HG03565 (cell line): Measurements from ENCODE around the gene PCDHGA1.

Experiments used
- ATAC-seq: cut with Tn5 transposase; IDR thresholded peaks from one replicate; pipeline ENCODE4 v1.9.1; 2021; ENCODE audit warnings: mild to moderate bottlenecking, moderate library complexity; ENCODE audit not compliant: unreplicated experiment

The PCDHGA1 gene

GRCh38 chr5:141434006-141434405 is 103.7 kb downstream of the PCDHGA1 start:
- no peak for ATAC-seq

GRCh38 chr5:141437221-141437620 is 106.9 kb downstream of the PCDHGA1 start:
- ATAC-seq = no peak

- no peak for ATAC-seq
These were observed 109.3 kb downstream of the PCDHGA1 start for GRCh38 chr5:141439411-141440141.

- no peak for ATAC-seq
These were observed 110.0 kb downstream of the PCDHGA1 start for GRCh38 chr5:141440341-141440740.

- ATAC-seq = no peak
These were observed 111.4 kb downstream of the PCDHGA1 start for GRCh38 chr5:141441571-141442170.

DNA sequence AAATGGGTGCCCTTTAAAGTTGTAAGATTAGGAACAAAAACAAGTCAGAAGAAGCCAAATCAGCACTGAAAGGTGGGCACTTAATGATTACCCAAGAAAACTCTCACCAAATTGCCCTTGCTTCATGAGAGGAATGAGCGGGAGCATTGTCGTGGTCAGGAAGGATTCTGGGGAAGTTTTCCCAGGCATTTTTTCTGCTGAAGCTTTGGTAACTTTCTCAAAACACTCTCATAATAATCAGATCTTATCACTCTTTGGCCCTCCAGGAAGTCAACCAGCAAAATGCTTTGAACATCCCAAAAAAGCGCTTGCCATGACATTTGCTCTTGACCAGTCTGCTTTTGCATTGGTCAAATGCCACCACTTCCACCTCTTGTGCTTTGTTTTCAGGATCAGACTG is 135.0 kb downstream of the PCDHGA1 start:
- ATAC-seq = no peak

DNA sequence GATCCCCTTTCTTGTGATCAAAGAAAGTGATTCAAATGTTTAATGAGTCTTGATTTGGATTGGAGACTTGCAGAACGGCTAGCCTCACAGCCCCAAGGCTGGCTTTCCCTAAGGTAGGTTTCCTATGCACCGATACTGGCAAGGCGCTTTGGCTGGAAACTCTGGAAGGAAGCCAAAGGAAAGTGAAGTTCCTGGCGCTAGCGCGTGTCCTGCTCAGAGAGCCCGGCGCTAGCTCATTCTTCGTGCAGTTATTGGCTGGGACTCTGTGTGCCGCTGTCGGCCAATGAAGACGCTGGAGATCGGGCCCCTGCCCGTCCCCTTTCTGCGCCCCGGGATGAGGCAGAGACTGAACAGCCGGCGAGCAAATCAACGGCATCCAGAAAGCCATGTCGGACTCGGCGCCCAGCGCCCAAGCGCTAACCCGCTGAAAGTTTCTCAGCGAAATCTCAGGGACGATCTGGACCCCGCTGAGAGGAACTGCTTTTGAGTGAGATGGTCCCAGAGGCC is 145.4 kb downstream of the PCDHGA1 start, which contains the start of gene PCDHGC3:
PCDHGC3 (plus strand) TSS at position 342 of the 507 bp plus-strand sequence; CDS start at position 493, 151 bp downstream.
- ATAC-seq = peak; percentile 99

DNA sequence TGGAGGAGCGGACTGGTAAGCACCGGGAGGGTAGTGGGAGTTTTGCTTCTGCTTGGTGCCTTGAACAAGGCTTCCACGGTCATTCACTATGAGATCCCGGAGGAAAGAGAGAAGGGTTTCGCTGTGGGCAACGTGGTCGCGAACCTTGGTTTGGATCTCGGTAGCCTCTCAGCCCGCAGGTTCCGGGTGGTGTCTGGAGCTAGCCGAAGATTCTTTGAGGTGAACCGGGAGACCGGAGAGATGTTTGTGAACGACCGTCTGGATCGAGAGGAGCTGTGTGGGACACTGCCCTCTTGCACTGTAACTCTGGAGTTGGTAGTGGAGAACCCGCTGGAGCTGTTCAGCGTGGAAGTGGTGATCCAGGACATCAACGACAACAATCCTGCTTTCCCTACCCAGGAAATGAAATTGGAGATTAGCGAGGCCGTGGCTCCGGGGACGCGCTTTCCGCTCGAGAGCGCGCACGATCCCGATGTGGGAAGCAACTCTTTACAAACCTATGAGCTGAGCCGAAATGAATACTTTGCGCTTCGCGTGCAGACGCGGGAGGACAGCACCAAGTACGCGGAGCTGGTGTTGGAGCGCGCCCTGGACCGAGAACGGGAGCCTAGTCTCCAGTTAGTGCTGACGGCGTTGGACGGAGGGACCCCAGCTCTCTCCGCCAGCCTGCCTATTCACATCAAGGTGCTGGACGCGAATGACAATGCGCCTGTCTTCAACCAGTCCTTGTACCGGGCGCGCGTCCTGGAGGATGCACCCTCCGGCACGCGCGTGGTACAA is 146.0 kb downstream of the PCDHGA1 start:
- ATAC-seq = peak; percentile 1

DNA sequence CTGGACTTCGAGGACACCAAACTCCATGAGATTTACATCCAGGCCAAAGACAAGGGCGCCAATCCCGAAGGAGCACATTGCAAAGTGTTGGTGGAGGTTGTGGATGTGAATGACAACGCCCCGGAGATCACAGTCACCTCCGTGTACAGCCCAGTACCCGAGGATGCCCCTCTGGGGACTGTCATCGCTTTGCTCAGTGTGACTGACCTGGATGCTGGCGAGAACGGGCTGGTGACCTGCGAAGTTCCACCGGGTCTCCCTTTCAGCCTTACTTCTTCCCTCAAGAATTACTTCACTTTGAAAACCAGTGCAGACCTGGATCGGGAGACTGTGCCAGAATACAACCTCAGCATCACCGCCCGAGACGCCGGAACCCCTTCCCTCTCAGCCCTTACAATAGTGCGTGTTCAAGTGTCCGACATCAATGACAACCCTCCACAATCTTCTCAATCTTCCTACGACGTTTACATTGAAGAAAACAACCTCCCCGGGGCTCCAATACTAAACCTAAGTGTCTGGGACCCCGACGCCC is 146.8 kb downstream of the PCDHGA1 start:
- no peak for ATAC-seq

- no peak for ATAC-seq
These were observed 147.5 kb downstream of the PCDHGA1 start for GRCh38 chr5:141477815-141478214.

GRCh38 chr5:141478321-141478945 is 148.1 kb downstream of the PCDHGA1 start:
- ATAC-seq = no peak

DNA sequence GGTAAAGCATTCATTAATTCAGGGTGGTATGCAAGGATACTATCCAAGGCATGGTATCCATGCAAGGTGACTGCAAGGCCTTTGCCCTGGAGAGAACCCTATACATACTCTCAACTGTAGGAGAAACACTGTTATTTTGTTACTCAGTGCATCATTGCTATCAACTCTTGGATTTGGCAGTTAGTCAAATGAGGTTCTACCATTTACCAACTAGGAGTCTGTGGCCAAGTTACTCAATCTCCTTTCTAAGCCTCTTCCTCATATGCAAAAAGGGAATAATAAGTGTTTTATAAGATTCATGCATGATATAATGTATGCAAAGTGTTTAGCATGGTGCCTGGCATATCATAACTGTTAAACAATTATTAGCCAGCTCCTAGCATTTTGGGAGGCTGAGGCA is 149.5 kb downstream of the PCDHGA1 start:
- ATAC-seq = no peak

DNA sequence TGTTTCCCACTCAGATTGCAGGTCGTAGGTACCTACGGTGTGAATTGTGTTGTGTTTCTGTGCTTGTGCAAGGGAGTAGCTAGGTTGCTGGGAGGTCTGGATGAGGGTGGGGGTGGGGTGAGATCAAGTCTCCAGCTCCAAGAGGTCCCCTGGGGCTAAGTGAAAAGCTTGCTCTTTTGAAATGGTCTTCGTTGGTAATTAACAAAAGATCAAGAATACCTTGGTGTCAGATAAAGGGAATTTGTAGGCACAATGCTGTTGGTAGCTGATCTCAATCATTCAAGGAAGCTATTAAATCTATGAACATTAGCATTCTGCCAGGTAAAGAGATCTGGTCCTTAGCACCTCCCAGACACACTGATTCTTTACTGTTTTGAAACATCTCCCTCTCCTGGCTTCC is 153.6 kb downstream of the PCDHGA1 start:
- no peak for ATAC-seq

DNA sequence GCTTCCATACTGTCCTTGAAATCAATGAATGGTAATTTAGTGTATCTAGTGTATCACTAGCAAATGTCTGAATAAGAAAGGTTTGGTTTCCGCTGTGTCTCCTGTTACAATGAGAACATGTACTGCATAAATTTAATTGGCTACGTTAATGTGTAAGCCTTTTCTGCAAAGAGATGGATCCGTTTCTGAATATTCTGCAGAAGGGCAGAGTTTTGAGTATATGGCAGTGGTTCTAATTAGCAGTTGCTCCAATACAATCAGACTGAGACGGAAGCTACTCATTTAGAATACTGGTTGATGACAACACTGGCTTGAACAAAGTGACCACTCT is 154.0 kb downstream of the PCDHGA1 start:
- ATAC-seq = no peak

GRCh38 chr5:141484641-141485311 is 154.5 kb downstream of the PCDHGA1 start, which contains the start of gene PCDHGC4:
TSS of gene PCDHGC4 (plus strand) at chr5:141485030. CDS start at chr5:141485174, 144 bp downstream.
- no peak for ATAC-seq

DNA sequence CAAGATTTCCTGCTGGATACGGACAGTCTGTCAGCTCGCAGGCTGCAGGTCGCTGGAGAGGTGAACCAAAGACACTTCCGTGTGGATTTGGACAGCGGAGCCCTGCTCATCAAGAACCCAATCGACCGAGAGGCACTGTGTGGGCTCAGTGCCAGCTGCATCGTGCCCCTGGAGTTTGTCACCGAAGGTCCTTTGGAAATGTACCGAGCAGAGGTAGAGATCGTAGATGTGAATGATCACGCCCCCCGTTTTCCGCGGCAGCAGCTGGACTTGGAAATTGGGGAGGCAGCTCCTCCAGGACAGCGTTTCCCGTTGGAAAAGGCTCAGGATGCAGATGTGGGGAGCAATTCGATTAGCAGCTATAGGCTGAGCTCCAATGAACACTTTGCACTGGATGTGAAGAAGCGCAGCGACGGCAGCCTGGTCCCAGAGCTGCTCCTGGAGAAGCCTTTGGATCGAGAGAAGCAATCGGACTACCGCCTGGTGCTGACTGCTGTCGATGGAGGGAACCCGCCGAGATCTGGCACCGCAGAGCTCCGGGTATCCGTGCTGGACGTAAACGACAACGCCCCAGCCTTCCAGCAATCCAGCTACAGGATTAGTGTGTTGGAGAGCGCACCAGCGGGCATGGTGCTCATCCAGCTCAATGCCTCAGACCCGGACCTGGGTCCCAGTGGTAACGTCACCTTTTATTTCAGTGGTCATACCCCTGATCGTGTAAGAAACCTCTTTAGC is 155.2 kb downstream of the PCDHGA1 start:
- no peak for ATAC-seq

DNA sequence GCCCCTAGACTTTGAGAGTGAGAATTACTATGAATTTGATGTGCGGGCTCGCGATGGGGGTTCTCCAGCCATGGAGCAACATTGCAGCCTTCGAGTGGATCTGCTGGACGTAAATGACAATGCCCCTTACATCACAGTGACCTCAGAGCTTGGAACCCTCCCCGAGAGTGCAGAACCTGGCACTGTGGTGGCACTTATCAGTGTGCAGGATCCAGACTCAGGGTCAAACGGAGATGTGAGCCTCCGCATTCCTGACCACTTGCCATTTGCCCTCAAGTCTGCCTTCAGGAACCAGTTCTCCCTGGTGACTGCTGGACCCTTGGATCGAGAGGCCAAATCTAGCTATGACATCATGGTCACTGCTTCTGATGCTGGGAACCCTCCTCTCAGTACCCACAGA is 155.8 kb downstream of the PCDHGA1 start:
- no peak for ATAC-seq

- ATAC-seq = no peak
These were observed 156.8 kb downstream of the PCDHGA1 start for GRCh38 chr5:141487131-141487530.
